CD14-positive monocyte (primary cell): ENCODE data around the gene RAB22A. TPM values are rescaled to one million over a fixed set of nuclear protein-coding genes. Genes with fewer than 3 reads are reported as not detected.

ENCODE experiments used
- DNase-seq, 3 donors: peaks; one replicate each; pipeline ENCODE4 v3.0.0-alpha.2; 2011 to 2022
- H2AFZ ChIP-seq: 2 replicates; pipeline ENCODE4 v1.6.0; 2012; ENCODE audit warnings: mild to moderate bottlenecking, low read depth, low read length, inconsistent platforms; ENCODE audit not compliant: insufficient read depth, poor library complexity, severe bottlenecking
- H3K27ac ChIP-seq, 2 donors: 1 replicate in 1 of 2; 2 replicates in 1 of 2; pipeline ENCODE4 v1.5.1; 2012 to 2013; ENCODE audit warnings: low read length in 2 of 2, control low read depth in 1 of 2, inconsistent platforms in 1 of 2, low read depth in 1 of 2, mild to moderate bottlenecking in 1 of 2
- H3K27me3 ChIP-seq, 2 donors: one replicate each; pipeline versions ENCODE4 v1.6.0 to v1.6.1; 2011 to 2013; ENCODE audit warnings: low read length in 2 of 2; ENCODE audit not compliant: control insufficient read depth in 2 of 2, insufficient read depth in 2 of 2
- H3K36me3 ChIP-seq, 2 donors: replicated peaks in 1 of 2; 1 replicate in 1 of 2; 2 replicates in 1 of 2; pipeline versions ENCODE4 v1.5.1 to v1.6.1; 2012 to 2013; ENCODE audit warnings: low read length in 2 of 2, control low read depth in 1 of 2, inconsistent platforms in 1 of 2, mild to moderate bottlenecking in 1 of 2; ENCODE audit not compliant: insufficient read depth in 2 of 2, control insufficient read depth in 1 of 2
- H3K4me1 ChIP-seq, 2 donors: 1 replicate in 1 of 2; 2 replicates in 1 of 2; pipeline versions ENCODE4 v1.5.1 to v1.6.1; 2012 to 2013; ENCODE audit warnings: low read length in 2 of 2, control low read depth in 1 of 2, inconsistent platforms in 1 of 2, mild to moderate bottlenecking in 1 of 2, moderate library complexity in 1 of 2; ENCODE audit not compliant: insufficient read depth in 2 of 2, control insufficient read depth in 1 of 2
- H3K4me2 ChIP-seq: replicated peaks from 2 replicates; pipeline ENCODE3; 2012; ENCODE audit warnings: low read length, moderate library complexity, mild to moderate bottlenecking; ENCODE audit not compliant: poor library complexity, severe bottlenecking; ENCODE audit errors: extremely low read depth
- H3K4me3 ChIP-seq, 3 experiments: fragments of 200-600 bp in 1 of 3; sonication (generic) in 1 of 3; replicated peaks in 1 of 3; 1 replicate in 2 of 3; 2 replicates in 1 of 3; pipeline ENCODE4 v1.5.1; 2011 to 2013; ENCODE audit warnings: low read length in 3 of 3, mild to moderate bottlenecking in 3 of 3, control low read depth in 2 of 3, low read depth in 2 of 3, inconsistent platforms in 1 of 3, moderate library complexity in 1 of 3
- H3K79me2 ChIP-seq: 2 replicates; pipeline ENCODE4 v1.6.0; 2012; ENCODE audit warnings: mild to moderate bottlenecking, control low read depth, inconsistent platforms, low read length, moderate library complexity; ENCODE audit not compliant: insufficient read depth
- H3K9ac ChIP-seq: 2 replicates; pipeline ENCODE4 v1.6.0; 2017; ENCODE audit warnings: low read length, mild to moderate bottlenecking; ENCODE audit not compliant: insufficient read depth, poor library complexity, severe bottlenecking
- H3K9me3 ChIP-seq, 2 donors: replicated peaks in 1 of 2; 1 replicate in 1 of 2; 2 replicates in 1 of 2; pipeline versions ENCODE4 v1.5.1 to v1.6.1; 2012 to 2013; ENCODE audit warnings: low read length in 2 of 2, control low read depth in 1 of 2; ENCODE audit not compliant: control insufficient read depth in 1 of 2, insufficient read depth in 1 of 2
- H4K20me1 ChIP-seq: 2 replicates; pipeline ENCODE4 v1.6.0; 2012; ENCODE audit warnings: mild to moderate bottlenecking, low read length, control low read depth, moderate library complexity; ENCODE audit not compliant: insufficient read depth
- H3K27ac Mint-ChIP-seq, 7 donors: one replicate each; pipeline ENCODE4 v1.8.0; 2020; ENCODE audit warnings: mild to moderate bottlenecking in 7 of 7, mixed read lengths in 7 of 7, moderate library complexity in 6 of 7, inconsistent platforms in 2 of 7
- H3K27me3 Mint-ChIP-seq, 3 donors: one replicate each; pipeline ENCODE4 v1.8.0; 2021 to 2022; ENCODE audit warnings: low read depth in 3 of 3, mild to moderate bottlenecking in 3 of 3, mixed read lengths in 3 of 3, moderate library complexity in 3 of 3, inconsistent platforms in 1 of 3
- H3K36me3 Mint-ChIP-seq, 2 donors: one replicate each; pipeline ENCODE4 v1.8.0; 2020; ENCODE audit warnings: mixed read lengths in 2 of 2, inconsistent platforms in 1 of 2, mild to moderate bottlenecking in 1 of 2
- H3K4me1 Mint-ChIP-seq: one replicate; pipeline ENCODE4 v1.8.0; 2020; ENCODE audit warnings: mild to moderate bottlenecking, mixed read lengths
- H3K4me3 Mint-ChIP-seq, 2 donors: one replicate each; pipeline ENCODE4 v1.8.0; 2020; ENCODE audit warnings: mild to moderate bottlenecking in 2 of 2, mixed read lengths in 2 of 2, moderate library complexity in 1 of 2
- H3K9me3 Mint-ChIP-seq, 7 donors: one replicate each; pipeline ENCODE4 v1.8.0; 2020 to 2022; ENCODE audit warnings: mixed read lengths in 7 of 7, mild to moderate bottlenecking in 6 of 7, moderate library complexity in 6 of 7, inconsistent platforms in 2 of 7
- CTCF ChIP-seq: fragments of 200-600 bp; IDR thresholded peaks from one replicate; pipeline ENCODE4 v1.8.0; 2022; ENCODE audit warnings: antibody characterized with exemption, mild to moderate bottlenecking
- WGBS: methylation state at CpG from one replicate; pipeline ENCODE4 v1.1.5; 2013; ENCODE audit warnings: missing lambda C conversion rate; ENCODE audit not compliant: insufficient coverage; 5-methylcytosine and 5-hydroxymethylcytosine counted together
- intact Hi-C, 2 donors: fragments of 100-400 bp; cut with micrococcal nuclease; formaldehyde crosslinking; loops; one replicate each; pipeline versions ENCODE4 v1.15.0 to v1.15.1; 2023
- polyA plus RNA-seq, 3 donors: library from polyadenylated mRNA; depleted of rRNA in 1 of 3; unstranded in 2 of 3; stranded (reverse) in 1 of 3; fragments of 300-500 nt in 2 of 3; fragments of >200 nt in 1 of 3; fragmentation: Illumina TruSeq in 2 of 3; gene quantifications; 1 replicate in 2 of 3; 2 replicates in 1 of 3; pipeline ENCODE4 v1.2.3, GENCODE V29; 2012 to 2021

RAB22A gene
- polyA plus RNA-seq, 3 donors: 5.8 to 10.6 (median 9.8) TPM

GRCh38 chr20:58261660-58262059, 47.9 kb upstream of the RAB22A start:
- H3K4me3 Mint-ChIP-seq: no peak overlapping the region
- H2AFZ ChIP-seq: no peak overlapping the region
- H3K36me3 Mint-ChIP-seq: peaks cover 16 to 22% of the 10 kb centered on the region in 2 donors
- no peaks in the 10 kb centered on the region for H3K27me3 ChIP-seq
- H3K9ac ChIP-seq: no peak overlapping the region
- DNase-seq: no peak
- H3K79me2 ChIP-seq: no peaks in the 10 kb centered on the region
- peaks cover 8% of the 10 kb centered on the region for H3K4me1 Mint-ChIP-seq
- no peaks in the 10 kb centered on the region for H3K9me3 ChIP-seq
- H3K36me3 ChIP-seq: peaks cover 43 to 63% of the 10 kb centered on the region in 2 donors
- H3K27ac Mint-ChIP-seq: no peak overlapping the region
- H3K27me3 Mint-ChIP-seq: peaks cover 0 to 2% (median 0%) of the 10 kb centered on the region in 3 donors
- no peak overlapping the region for H3K27ac ChIP-seq
- TF ChIP-seq CTCF: no peak
- intact Hi-C loops: no loop called here
- peaks cover 7% of the 10 kb centered on the region for H4K20me1 ChIP-seq
- WGBS: no CpG with 5 or more reads among the region's 3 CpGs
- no peak overlapping the region for H3K4me3 ChIP-seq
- peaks cover 0 to 2% (median 0%) of the 10 kb centered on the region in 7 donors for H3K9me3 Mint-ChIP-seq
- H3K4me2 ChIP-seq: no peak overlapping the region
- H3K4me1 ChIP-seq: peaks cover 4 to 5% of the 10 kb centered on the region in 2 donors

GRCh38 chr20:58264271-58264670, 45.2 kb upstream of the RAB22A start:
- H3K27me3 ChIP-seq: no peaks in the 10 kb centered on the region
- no peak for DNase-seq
- H2AFZ ChIP-seq: no peak overlapping the region
- H3K36me3 ChIP-seq: peaks cover 65 to 89% of the 10 kb centered on the region in 2 donors
- Mint-ChIP-seq H3K27me3 (peaks cover 0 to 3% (median 0%) of the 10 kb centered on the region in 3 donors), H3K4me1 (peaks cover 7% of the 10 kb centered on the region), H3K36me3 (peaks cover 25 to 37% of the 10 kb centered on the region in 2 donors), H3K9me3 (no peaks in the 10 kb centered on the region), H3K27ac (no peak overlapping the region), H3K4me3 (no peak overlapping the region)
- no peaks in the 10 kb centered on the region for H3K79me2 ChIP-seq
- TF ChIP-seq CTCF: no peak
- peaks cover 17% of the 10 kb centered on the region for H4K20me1 ChIP-seq
- no peak overlapping the region for H3K4me3 ChIP-seq
- intact Hi-C loops: no loop called here
- WGBS: 98% methylated on average over 5 of the region's 6 CpGs
- no peak overlapping the region for H3K9ac ChIP-seq
- no peak overlapping the region for H3K27ac ChIP-seq
- H3K9me3 ChIP-seq: no peaks in the 10 kb centered on the region
- H3K4me2 ChIP-seq: no peak overlapping the region
- H3K4me1 ChIP-seq: no peaks in the 10 kb centered on the region
